HuH-7 (cell line): Measurements from ENCODE around the gene LMTK3.
"Not testable (repeated sequence)": the region's sequence is repeated elsewhere in the genome, so short reads cannot be mapped to it uniquely, and the experiment has no call there.

Source experiments
- DNase-seq: peaks from one replicate; pipeline ENCODE4 v3.0.0; 2011; ENCODE audit warnings: low spot score

LMTK3 gene

GRCh38 chr19:48506138-48506733 is 5.4 kb downstream of the LMTK3 start:
- DNase-seq, result no peak

DNA sequence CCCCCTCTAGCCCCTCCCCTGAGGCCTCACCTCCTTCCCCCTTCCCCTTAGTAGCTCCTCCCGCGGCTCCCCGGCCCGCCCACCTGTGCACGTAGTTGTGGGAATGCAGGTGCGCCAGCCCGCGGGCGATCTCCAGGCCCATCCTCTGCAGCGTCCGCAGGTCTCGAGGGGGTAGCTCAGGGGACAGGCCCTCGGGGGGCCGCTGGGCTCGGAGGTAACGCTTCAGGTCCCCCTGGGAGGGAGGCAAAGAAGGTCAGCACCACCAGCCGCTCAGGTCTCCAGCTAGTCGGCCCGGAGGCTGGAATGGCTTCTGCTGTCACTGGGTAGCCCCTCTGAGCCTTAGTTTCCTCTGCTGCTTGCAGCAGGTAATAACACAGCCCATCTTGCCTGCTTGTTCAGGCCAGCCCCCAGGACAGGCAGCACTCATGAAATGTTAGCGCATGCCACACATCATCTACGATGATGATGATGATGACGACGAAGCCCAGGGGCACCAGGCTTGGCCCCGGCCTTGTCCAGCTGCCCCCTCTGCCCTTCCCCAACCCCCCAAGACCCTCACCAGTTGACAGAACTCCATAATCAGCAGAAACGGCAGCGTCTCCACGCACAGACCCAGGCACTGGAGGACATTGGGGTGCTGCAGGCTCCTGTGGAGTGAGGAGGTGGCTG is 9.2 kb downstream of the LMTK3 start:
- peak; percentile 86 for DNase-seq

GRCh38 chr19:48501494-48502349 is 9.9 kb downstream of the LMTK3 start:
- DNase-seq, result peak; percentile 95

DNA sequence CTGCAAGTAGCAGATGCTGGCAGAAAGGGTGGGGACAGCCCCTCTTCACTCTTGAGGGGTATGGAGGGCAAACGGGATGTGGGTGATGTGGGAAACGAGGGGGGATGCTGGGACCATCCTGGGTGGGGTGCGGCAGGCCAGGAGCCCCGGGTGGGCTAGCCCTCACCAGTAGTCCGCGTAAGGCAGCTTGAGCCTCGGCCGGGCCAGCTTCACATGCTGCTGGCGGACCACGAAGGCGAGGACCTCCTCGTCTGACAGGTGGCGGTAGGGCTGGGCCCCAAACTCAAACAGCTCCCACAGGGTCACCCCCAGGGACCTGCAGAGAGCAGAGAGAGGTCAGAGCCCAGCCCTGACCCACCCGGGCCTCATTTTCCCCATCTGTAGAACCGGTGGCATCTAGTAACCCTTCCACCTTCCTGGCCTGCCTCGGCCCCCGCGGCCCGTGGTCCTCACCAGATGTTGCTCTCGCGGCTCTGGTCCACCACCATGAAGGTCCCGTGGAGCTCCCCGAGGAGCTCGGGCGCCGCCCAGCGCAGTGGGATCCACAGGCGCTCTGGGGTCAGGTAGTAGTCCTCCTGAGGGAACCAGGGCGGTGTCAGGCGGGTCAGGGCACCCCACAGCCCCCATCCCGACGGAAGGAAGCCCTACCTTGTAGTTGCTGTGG is 10.7 kb downstream of the LMTK3 start:
- no peak for DNase-seq

GRCh38 chr19:48499316-48500090 is 12.1 kb downstream of the LMTK3 start:
- no peak for DNase-seq

DNA sequence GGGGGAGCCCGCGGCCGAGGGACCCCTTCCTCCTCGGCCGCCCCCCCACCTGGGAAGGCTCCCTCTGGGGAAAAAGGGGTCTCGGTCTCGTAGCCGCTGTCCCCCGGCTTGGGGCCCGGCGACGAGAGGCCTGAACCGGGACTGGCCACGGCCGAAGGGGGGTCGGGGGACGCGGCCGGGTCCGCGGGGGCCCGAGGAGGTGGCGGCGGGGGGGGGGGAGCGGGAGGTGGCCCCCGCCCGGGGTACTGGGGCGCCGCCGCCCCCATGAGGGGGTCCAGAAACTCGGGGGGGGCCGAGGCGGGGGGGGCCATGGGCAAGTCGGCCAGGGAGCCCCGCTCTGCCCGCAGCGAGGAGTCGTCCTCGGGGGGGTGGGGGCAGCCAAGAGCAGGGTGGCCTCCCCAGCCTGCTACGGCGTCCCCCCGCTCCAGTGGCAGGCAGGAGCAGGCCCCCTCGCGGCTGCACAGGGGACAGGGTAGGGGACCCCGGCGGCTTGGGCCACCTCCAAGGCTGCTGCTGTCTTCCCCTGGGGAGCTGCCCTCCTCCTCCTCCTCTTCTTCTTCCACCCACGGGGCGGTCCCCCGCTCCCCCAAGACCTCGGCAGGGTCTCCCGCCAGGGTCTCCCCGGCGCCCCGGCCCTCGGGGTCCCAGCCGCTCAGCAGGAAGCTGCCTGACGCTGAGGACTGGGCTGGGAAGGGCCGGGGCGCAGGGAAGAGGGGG is 12.9 kb downstream of the LMTK3 start:
- DNase-seq, result no peak

- no peak for DNase-seq
These were observed 13.7 kb downstream of the LMTK3 start for GRCh38 chr19:48497728-48498594.

DNA sequence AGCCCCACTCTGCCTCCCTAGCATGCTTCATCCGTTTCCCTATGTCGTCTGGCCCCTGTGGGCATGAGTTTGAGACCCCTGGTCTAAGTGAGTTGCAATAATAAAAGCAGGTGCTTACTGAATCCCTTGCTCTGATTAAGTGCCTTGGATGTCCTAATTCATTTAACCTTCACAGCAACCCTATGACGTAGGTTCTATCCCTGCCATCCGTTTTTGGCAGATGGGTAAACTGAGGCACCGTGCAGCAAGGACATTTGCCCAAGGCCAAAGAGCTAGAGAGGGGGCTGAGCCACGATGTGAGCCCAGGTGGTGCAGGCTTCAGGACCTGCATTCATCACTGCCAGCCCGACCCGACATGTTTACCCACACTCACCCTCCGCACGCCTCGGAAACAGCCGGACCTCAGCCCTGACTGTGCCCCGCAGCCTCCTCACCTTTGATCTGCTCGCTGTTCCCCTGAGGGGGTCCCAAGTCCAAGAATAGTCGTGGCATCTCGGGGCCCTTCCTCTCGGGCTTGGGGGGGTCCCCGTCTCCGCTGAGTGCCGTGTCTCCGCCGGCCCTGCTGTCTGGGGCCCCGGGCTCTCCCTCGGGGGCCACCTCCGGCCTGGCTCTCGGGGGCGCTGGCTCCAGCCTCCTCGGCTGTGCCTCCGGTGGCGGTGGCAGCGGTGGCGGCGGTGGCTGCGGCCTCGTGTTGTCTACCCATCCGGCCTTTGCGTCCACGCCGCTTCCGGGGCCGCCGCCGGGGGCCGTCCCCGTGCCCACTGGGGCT is 14.5 kb downstream of the LMTK3 start:
- DNase-seq, result no peak

- no peak for DNase-seq
These were observed 16.2 kb downstream of the LMTK3 start for GRCh38 chr19:48495396-48495795.

GRCh38 chr19:48493718-48494401 is 17.8 kb downstream of the LMTK3 start:
- DNase-seq, result no peak

DNA sequence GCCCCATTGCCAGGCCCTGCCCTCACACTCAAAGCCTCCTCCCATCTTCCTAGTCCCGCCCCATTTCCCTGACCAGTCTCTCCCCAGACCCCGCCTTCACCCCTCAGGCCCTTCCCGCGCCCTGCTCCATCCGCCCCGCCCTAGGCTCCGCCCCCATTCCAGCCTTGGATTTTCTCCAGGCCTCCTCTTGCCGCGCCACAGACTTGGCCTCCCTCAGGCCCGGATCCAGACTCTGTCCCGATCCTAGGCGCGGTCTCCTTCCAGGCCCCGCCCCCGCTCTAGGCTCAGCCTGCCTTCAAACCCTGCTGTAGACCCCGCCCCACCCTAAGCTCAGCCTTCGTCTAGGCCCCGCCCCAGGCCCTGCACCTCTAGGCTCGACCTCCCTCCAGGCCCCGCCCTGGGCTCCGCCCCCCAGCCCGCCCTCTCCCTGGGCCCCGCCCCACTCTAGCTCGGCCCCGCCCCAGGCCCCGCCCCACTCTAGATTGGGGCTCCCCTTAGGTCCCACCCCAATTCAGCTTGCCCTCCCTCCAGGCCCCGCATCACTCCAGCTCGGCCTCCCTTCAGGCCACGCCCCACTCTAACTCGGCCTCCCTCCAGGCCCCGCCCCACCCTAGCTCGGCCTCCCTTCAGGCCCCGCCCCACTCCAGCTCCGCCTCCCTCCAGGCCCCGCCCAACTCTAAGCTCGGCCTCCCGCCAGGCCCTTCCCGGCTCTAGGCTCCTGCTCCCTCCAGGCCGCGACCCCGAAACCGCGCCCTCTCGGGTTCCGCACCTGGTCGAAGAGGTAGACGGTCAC is 18.5 kb downstream of the LMTK3 start:
- DNase-seq, result peak; percentile 96

GRCh38 chr19:48491793-48492123 is 19.9 kb downstream of the LMTK3 start:
- no peak for DNase-seq

GRCh38 chr19:48490981-48491792 is 20.4 kb downstream of the LMTK3 start:
- DNase-seq, result peak; percentile 69

DNA sequence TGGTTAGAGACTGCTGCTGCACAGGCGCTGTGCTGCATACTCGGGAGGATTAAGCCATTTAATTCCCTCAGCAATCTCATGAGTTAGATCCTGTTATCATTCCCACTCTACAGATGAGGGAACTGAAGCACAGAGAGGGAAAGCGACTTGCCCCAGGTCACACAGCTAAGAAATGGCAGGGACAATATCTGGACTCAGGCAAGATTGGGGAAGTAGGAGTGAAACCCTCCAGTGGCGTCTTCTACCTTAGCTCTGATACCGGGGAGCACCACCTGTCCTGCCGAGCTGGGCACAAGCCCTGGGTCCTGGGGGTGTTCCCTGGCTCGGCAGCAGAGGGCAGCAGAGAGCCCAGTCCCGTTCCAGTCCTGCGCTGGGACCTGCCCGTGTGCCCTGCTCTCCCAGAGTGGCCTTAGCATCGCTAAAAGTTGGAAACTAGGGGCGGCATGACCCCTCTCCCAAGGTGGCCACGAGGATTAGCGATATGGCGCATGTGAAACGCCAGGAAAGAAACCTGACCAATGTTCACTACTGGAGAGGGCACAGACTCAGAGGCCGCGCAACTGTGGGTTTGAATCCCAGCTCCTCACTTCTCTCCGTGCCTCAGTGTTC is 21.9 kb downstream of the LMTK3 start:
- DNase-seq, result peak; percentile 93

GRCh38 chr19:48488478-48488877 is 23.2 kb downstream of the LMTK3 start:
- not testable (repeated sequence) for DNase-seq

GRCh38 chr19:48487948-48488347 is 23.7 kb downstream of the LMTK3 start:
- DNase-seq, result no peak

GRCh38 chr19:48487544-48487943 is 24.1 kb downstream of the LMTK3 start:
- DNase-seq, result no peak
